GM23338 (cell line): ENCODE results near the gene GDPD2.

ENCODE experiments used
- CREB1 ChIP-seq: fragments of 250-450 bp; sonication (Bioruptor Pico); IDR thresholded peaks from 2 replicates; pipeline ENCODE4 v1.5.0; 2020; ENCODE audit warnings: low read depth, mild to moderate bottlenecking, moderate library complexity
- CTCF ChIP-seq, 2 experiments: fragments of 200-600 bp in 1 of 2; sonication (generic) in 1 of 2; conservative IDR thresholded peaks; 2 replicates each; pipeline versions ENCODE4 v1.5.1 to v1.6.1; 2016 to 2017; ENCODE audit warnings: antibody characterized with exemption in 2 of 2, low read depth in 2 of 2, mild to moderate bottlenecking in 2 of 2, moderate library complexity in 1 of 2
- EZH2 ChIP-seq: fragments of 200-600 bp; sonication (generic); IDR thresholded peaks from one replicate; pipeline ENCODE4 v1.8.0; 2017; ENCODE audit warnings: antibody characterized with exemption, mild to moderate bottlenecking, low read depth; ENCODE audit not compliant: unreplicated experiment
- EZH2phosphoT487 ChIP-seq: fragments of 200-600 bp; sonication (generic); IDR thresholded peaks from one replicate; pipeline ENCODE4 v1.8.1; 2018; ENCODE audit warnings: antibody characterized with exemption; ENCODE audit not compliant: unreplicated experiment
- JUNB ChIP-seq: IDR thresholded peaks from one replicate; pipeline ENCODE4 v1.6.1; 2016; ENCODE audit warnings: antibody characterized with exemption; ENCODE audit not compliant: unreplicated experiment
- POLR2AphosphoS5 ChIP-seq: IDR thresholded peaks from 2 replicates; pipeline ENCODE4 v1.6.1; 2016; ENCODE audit warnings: antibody characterized with exemption, low read depth
- ZNF114 ChIP-seq: fragments of 250-450 bp; sonication (Bioruptor Pico); IDR thresholded peaks from 2 replicates; pipeline ENCODE4 v1.5.0; 2020; ENCODE audit warnings: mild to moderate bottlenecking, moderate library complexity
- ZNF331 ChIP-seq: fragments of 250-450 bp; sonication (Bioruptor Pico); IDR thresholded peaks from 2 replicates; pipeline ENCODE4 v1.5.0; 2020; ENCODE audit warnings: low read depth, mild to moderate bottlenecking, moderate library complexity

- no peak for TF ChIP-seq CTCF (conservative IDR thresholded peaks at IDR 0.05; ENCODE audit: low read depth in 2 of 2)
- no peak for TF ChIP-seq EZH2
- TF ChIP-seq EZH2phosphoT487: no peak
- TF ChIP-seq CREB1 (CRISPR knock-in tag): no peak
- no peak for TF ChIP-seq POLR2AphosphoS5
- TF ChIP-seq ZNF331 (CRISPR knock-in tag): no peak
- TF ChIP-seq ZNF114 (CRISPR knock-in tag): no peak
- TF ChIP-seq JUNB: no peak
Measured at GRCh38 chrX:70402721-70403120, 20.4 kb upstream of the GDPD2 start.
